ENCODE results near the gene HYOU1.
"Not testable (repeated sequence)": the region's sequence is repeated elsewhere in the genome, so short reads cannot be mapped to it uniquely, and the experiment has no call there.

The HYOU1 gene

DNA sequence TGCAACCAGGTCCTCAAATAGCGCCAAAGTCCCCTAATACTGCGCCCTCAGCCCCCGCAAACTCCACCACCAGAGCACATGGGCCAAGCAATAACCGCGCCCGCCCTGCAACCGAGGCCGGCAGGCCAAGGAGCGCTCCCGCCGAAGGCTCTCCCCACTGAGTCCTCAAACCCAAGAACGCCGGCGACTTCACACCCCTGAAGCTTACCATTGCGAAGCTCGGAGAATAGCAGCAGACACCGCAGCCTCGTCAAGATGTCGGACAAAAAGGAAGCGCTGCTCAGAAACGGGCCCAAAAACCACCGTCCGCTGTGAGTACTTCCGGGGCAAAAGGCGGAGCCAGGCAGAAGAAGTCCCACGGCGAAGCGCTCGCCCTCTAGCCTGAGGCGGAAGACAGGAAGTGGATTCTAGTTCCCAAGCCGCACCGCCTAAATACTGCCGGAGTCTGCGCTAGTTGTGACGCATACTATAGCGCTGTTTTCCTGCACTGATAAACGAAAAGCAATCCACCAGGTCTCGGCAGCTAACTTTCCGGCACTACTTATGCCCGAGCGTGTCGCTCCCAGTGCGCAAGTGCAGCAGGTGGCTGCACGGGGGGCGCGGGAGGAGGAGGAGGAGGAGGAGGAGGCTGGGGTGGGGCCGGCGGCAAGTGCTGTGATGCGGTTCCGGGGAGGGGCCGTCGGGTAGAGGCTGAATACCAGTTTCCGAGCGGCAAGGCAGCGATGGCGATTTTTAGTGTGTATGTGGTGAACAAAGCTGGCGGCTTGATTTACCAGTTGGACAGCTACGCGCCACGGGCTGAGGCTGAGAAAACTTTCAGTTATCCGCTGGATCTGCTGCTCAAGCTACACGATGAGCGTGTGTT, 38.7 kb downstream of the HYOU1 start, which contains the start of the genes RPS25 and TRAPPC4:
TSS of gene RPS25 (minus strand) at position 270 of the 865 bp plus-strand sequence. CDS start at position 211, 59 bp downstream.
TSS of gene TRAPPC4 (plus strand) at position 693 of the 865 bp plus-strand sequence. CDS start at position 723, 30 bp downstream.
- peak; percentile 92 for DNase-seq

DNA sequence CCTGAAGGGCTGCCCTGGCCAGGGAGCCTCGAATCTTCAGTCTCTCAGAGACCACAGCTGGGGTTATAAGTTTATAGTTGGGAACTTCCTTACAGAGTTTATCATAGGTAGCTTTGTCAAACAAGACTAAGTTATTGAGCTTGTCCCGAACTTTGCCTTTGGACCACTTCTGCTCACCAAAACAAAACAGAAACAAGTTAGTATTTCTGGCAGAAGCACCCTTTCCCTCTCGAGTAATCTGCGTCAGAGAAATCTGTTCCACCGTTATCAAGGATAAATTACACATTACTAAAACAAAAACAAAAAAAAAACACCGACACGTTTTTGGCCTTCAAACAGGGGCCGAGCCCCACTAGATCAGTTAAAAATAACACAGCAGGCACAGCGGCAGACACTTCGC, 39.6 kb downstream of the HYOU1 start:
- DNase-seq: not testable (repeated sequence)

DNA sequence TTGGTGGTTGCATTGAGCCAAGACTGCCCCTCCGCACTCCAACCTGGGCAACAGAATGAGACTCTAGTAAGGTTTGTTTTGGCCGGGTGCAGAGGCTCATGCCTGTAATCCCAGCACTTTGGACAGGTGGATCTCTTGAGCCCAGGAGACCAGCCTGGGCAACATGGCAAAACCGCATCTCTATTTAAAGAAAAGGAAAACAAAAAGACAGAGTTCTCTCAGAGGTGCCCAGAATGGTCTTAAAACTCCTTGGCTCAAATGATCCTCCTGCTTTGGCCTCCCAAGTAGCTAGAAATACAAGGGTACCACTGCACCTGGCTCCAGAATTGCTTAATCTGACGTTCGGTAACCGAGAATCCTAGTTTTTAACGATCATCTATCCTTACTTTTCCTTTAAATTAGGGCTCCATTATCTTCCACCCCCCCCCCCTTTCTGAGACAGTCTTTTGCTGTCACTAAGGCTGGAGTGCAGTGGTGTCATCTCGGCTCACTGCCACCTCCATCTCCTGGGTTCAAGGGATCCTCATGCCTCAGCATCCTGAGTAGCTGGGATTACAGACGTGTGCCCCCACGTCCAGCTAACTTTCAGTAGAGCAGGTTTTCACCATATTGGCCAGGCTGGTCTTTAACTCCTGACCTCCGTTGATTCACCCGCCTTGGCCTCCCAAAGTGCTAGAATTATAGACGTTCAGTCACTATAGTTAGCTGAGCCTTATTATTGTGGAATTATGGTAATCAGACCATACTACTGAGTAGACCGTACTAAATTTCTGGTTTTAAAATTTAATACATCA, 40.6 kb downstream of the HYOU1 start:
- DNase-seq: no peak

DNA sequence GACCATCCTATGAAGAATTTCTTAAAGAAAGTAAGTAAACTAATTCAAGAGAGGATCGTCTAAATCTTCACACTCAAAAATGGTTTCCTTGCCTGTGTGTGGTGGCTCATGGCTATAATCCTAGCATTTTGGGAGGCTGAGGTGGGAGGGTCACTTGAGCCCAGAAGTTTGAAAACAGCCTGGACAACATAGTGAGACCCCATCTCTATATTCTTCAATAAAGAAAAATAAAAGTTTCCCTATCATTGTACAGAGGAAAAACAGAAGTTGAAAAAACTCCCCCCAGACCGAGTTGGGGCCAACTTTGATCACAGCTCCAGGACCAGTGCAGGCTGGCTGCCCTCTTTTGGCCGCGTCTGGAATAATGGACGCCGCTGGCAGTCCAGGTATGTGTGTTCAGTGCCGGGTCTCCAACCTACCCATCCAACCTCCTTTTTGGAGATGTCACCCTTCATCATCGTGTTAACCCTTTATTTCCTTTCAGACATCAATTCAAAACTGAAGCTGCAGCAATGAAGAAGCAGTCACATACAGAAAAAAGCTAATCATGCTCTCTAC, 41.9 kb downstream of the HYOU1 start:
- DNase-seq: no peak

DNA sequence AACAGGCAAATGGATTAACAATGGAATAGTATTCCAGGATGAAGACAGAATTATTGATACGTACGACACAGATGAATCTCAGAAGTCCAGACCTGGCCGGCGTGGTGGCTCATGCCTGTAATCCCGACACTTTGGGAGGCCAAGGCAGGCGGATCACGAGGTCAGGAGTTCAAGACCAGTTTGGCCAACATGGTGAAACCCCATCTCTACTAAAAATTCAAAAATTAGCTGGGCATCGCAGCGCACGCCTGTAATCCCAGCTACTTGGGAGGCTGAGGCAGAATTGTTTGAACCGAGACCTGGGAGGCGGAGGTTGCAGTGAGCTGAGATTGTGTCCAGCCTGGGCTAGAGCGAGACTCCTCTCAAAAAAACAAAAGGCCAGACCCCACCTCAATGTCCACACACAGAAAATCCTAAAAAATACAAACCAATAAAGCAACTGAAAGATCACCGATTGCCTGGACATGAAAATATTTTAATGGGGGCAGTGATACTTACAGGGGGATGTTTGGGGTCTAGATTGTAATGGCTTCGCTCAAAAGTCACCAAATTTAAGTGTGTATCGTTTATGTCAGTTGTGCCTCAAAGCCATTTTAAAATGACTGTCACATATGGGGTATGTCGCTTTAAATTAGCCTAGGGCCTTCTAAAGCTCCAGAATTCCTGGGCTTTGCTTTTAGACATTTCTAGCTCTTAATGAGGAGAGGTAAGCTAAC, 42.6 kb downstream of the HYOU1 start:
- DNase-seq: no peak

DNA sequence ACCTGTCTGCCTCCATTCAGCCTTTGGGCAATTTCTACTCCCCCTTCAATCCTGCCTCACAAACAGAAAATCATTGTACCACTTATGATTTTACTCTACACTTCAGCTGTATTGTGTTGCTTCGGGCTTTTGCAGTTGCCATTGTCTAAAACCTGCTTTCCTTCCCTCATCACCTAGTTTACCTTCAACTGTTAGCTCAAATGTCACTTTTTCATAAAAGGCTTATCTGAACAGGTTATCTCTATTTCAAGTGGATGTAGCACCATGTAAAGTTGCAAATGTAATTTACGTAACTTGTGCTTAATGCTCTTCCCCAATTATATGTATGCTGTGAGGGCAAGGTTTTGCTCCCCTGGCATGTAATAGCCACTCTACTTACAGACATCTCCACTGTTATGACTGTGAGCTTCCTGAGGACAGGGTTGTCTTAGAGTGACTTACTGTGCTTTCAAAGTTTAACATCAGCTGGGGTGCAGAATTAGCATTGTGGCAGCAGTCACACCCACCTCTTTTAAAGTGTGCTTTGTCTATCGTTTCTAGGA, 44.3 kb downstream of the HYOU1 start:
- DNase-seq: no peak

DNA sequence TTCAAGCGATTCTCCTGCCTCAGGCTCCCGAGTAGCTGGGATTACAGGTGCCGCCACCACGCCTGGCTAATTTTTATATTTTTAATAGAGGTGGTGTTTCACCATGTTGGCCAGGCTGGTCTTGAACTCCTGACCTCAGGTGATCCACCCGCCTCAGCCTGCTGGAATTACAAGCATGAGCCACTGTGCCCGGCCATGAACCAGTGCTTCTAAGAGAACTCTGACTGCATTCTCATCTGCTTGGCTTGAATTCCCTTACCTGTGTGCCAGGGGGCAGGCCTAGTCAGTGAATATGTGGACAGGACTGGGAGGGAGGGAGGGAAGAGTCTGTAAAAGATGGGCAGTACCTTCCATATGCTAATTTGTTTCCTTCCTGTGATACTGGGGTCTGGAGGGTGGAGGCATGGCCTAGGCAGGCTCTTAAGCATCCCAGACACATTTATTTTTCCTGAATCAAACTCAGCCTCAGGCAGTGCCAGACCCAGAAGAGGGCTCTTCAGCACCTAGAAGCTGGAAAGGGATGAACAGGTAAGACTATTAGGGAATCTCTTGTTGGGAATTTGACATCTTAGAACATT, 45.4 kb downstream of the HYOU1 start:
- DNase-seq: no peak

DNA sequence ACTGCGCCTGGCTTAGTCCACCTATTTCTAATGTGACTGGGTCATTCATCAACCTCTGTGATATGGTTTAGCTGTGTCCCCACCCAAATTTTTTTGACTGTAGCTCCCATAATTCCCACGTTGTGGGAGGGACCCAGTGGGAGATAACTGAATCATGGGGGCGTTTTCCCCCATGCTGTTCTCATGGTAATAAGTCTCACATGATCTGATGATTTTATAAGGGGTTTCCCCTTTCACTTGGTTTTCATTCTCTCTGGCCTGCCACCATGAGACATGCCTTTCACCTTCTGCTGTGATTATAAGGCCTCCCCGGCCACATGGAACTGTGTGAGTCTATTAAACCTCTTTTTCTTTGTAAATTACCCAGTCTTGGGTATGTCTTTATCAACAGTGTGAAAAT, 50.3 kb downstream of the HYOU1 start:
- no peak for DNase-seq

DNA sequence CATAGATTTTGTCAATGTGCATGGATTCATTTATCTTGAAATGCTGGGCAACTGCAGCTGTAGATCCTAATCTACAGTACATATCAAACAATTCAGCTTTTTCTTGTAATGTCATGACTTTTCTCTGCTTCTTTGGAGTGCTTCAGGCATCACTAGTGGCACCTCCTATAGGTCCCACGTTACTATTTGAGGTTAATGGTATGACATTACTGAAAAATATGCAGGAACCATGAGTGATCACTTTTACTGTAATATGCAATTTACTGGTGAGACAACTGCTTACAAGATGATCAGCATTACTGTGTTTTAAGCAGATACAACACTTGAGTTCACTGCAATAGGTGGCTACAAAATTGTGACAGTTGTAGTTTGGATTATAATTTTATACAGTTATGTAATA, 56.1 kb downstream of the HYOU1 start:
- no peak for DNase-seq

DNA sequence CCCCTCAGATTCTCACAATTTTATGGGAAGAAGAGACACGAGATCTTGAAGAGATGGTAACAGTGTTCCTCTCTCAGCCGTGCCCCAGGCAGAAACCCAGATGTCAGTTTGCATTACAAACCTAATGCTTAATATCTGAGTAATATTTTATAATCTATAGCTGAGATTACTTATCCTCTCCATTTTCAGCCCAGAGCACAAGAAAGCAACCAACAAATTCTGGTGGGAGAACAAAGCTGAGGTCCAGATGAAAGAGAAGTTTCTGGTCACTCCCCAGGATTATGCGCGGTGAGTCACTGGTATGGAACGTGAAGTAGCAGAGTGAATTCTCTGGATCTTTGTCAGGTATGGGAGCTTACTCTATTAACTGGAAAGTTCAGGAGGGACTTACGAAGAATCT, 58.2 kb downstream of the HYOU1 start:
- DNase-seq: no peak

DNA sequence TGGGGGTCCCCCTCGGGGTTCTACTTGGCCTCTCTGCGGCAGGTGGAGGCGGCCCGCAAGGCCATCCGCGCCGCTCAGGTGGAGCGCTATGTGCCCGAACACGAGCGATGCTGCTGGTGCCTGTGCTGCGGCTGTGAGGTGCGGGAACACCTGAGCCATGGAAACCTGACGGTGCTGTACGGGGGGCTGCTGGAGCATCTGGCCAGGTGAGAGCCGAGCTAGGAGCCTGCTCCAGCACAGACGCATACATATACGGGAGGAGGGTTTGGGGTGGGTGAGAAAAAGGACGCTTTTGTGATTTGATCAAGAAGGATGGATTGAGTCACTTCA, 58.7 kb downstream of the HYOU1 start:
- no peak for DNase-seq

DNA sequence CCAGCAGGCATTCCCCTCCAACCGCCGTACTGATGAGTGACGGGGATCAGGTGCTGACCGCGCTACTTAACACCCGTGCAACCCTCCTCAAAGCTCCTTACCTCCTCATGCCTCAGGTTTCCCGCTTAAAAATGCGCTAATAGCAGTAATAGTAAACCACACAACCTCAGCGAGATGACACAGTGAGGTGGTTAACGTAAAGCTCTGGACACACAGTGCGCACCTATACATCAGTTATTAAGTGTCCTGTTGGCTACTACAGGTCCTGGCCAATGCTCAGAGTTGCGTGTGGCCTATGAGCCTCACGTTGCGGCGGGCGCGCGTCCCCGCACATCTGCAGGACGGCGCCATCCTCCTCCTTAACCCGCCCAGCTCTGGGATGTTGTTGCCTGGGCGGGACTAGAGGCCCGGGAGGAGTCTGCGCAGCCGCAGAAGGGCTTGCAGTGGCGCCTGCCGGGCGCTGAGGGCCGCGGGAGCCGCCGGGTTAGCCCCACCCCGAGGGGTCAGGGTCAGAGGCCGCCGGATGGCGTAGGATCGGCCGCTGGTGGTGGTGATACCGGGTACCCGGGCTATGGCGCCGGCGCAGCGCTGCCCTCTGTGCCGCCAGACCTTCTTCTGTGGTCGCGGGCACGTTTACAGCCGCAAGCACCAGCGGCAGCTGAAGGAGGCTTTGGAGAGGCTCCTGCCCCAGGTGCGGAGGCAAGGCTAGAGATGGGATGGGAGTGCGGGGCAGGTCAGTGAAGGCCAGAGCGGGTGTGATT, 59.2 kb downstream of the HYOU1 start, which contains the start of gene CENATAC:
TSS of gene CENATAC (plus strand) at position 512 of the 761 bp plus-strand sequence. CDS start at position 572, 60 bp downstream.
- peak; percentile 87 for DNase-seq

DNA sequence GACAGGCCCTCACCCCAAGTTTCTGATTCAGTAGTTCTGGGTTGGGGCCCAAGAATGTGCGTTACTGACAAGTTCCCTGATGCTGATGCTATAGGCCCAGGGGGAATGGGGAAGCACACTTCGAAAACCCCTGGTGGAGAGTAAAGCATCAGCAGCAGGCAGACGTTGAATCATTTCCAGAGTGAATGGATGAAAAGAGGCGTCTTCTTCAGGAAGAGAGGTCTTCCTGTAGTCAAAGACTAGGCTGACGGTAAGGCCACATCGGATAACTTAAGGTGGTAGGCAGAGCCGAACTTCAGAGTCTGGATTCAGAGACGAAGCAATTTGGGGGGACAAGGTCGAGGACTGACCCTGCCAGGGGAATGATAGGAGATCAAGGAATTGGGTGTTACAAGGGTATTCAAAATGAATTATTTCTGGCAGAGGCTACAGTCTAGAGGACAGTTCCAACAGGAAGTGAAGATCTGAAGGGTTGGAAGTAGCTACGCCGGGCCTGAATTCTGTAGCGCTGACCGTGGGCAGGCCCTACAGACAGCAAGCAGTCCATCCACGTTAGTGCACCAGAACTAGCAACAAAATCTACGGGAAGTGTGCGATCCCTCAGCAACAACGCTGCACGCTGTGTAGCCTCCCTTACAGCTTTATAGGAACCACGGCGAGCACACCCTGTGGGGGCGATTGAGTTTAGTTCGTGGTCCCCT, 59.9 kb downstream of the HYOU1 start:
- DNase-seq: no peak

All from NCI-H446 treated with DMSO at 0.1 percent for 48 hours (cell line).